HG03045 (cell line): ENCODE results near the gene TGM5.
"Not testable (repeated sequence)": the region's sequence is repeated elsewhere in the genome, so short reads cannot be mapped to it uniquely, and the experiment has no call there.

Source experiments
- ATAC-seq: cut with Tn5 transposase; IDR thresholded peaks from one replicate; pipeline ENCODE4 v1.9.1; 2021; ENCODE audit warnings: mild to moderate bottlenecking, moderate library complexity; ENCODE audit not compliant: unreplicated experiment

The TGM5 gene

DNA sequence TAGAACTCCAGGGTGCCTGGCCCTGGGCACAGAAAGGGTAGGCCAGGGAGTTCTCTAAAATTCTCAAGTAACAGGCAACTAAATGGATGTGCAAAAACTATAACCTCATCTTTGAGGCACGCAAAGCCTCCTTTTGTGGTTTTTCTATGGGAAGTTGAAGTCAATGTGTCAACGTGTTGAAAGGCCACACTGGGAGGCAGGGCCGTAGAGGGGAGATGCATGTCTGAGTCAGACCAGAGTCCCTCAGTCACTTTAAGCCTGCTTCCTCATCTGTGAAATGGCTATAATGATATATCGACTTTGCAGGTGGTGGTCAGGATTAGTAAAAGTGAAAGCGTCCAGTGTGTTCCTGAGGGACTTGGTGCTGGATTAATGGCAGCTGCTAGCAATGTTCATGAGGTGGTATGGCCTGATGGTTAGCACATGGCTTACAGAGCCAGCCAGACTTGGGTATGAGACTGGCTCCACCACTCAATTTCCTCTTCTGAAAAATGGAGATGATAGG, 17.0 kb downstream of the TGM5 start:
- no peak for ATAC-seq

GRCh38 chr15:43249236-43249635, 17.5 kb downstream of the TGM5 start:
- ATAC-seq, result no peak

DNA sequence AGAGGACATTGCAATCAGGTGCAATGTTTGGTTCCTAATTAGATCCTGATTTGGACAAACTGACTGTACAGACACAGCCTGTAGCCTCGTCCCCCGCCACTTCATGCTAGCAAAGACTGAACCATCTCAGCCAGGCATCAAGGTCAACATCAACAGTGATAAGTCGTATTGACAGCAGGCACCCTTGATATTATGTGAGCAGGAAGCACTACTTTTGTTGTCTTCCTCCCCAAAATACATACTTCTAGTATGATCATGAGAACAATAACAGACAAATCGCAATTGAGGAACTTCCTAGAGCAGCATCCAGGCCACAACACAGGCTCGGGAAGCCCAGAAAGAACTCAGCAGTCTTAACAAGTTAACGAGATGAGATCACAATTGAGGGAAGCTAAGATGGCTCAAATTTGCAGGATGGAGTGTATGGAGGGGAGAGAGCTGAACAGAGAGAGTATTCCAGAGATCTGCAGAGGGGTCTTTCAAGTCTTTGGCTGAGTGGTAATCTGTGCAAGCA, 20.4 kb downstream of the TGM5 start:
- ATAC-seq, result no peak

- ATAC-seq, result no peak
These were observed 22.6 kb downstream of the TGM5 start for GRCh38 chr15:43244092-43244491.

DNA sequence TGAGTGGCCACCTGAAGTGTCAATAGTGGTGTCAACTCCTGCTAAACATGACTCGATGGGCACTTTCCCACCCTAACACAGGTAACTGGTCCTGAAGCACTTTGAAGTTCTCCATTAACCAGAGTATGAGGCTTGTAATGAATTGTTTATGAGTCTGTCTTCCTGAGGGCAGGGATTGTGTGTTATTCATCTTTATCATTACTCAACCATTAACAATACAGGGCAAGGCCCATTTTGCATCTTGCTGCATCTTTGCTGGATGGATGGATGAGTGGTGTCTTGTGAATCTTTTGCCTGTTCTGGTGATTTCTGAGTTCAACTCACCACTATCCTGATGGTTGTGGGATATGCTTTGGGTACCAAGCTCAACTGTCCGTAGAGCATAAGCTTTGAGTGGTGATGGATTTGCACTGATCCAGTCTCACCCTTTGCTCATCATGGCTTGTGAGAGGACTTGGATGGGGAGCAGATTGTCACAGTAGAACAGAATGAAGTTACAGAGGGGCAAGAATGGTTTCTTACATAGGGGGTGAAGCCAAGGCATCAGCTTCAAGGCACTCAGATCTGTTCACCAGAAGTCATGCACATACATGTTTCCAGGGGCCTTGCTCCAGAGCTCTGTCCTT, 23.6 kb downstream of the TGM5 start:
- no peak for ATAC-seq

DNA sequence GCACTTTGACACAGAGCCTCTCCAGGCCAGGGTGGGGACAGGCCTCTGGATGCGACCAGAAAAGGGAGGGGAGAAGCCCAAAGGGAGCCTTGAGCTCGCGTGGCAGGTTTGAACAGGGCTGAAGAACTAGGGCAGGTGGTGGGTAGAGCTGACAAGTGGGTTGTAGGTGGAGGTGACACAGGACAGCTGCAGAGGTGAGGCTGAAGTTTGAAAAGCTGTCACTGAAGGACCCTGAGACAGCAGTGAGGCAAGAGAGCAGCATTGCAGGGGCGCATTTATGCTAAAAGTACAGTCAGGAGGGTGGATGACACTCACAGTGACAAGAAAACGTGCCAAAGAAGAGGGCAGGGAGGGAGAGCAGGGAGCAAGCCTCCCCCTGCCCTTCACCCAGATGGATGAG, 24.1 kb downstream of the TGM5 start:
- no peak for ATAC-seq

- no peak for ATAC-seq
These were observed 25.6 kb downstream of the TGM5 start for GRCh38 chr15:43241100-43241499.

DNA sequence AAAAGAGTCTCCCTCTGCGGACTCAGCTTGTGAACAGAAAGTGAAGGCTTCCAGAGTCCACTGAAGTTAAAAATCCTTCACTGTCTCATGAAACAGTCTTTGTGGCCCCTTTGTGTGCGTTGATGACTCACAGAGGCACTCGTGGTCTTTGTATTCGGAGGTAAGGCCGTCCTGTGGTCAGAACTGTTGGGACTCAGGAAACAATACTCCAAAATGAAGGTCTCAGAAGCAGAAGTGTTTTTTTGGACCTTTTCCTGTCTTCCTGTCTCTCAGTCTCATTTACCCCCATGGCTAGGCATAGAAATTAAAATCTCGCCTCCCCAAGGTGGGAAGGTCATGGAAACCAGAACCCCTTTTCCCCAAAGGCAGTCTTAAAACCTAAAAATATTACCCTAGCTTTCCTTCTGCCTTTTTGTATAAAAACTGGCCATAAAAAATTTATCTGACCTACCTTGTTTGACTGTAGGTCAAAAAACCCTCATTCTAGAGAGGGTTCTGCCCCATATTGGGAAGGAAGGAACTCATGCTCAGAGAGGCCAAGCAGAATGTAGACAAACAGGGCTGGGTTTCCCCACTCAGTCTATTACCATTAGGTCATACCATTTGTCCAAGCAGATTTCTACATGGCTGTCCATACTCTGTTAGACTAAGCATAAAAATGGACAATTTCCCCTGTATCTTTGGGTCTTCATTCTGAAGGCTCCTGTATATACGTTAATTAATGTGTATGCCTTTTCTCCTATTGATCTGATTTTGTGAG, 26.8 kb downstream of the TGM5 start:
- no peak for ATAC-seq

GRCh38 chr15:43238671-43239131, 28.0 kb downstream of the TGM5 start:
- no peak for ATAC-seq

DNA sequence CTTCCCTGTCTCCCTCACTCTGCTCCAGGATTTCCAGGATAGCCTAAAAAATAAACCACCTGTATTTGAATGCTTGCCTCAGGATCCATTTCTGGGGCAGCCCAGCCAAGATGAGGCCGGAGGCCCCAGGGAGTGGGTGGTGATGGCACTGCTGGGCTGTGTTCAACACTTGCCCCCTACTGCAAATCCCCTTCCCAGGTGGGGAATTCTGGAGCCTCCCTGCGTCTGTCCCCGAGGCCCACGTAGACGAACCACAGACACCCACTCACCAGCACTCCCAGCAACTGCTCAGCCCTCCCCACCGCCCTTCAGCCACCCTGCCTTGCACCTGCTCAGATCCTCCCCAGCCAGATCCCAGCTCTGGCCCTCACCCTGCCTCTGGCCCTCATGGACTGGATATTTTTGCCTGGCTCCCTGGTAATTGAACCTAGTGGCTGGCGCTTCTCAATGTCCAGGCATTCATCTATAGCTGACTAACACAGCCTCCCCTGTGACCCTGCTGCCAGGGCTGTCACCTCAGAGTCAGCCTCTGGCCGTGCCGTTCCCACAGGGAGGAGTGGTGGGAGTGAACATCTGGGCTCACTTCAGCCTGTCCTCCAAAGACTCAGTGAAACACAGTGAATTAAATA, 28.8 kb downstream of the TGM5 start:
- no peak for ATAC-seq

GRCh38 chr15:43235536-43235935, 31.2 kb downstream of the TGM5 start:
- no peak for ATAC-seq

GRCh38 chr15:43232289-43232874, 34.3 kb downstream of the TGM5 start:
- no peak for ATAC-seq

- no peak for ATAC-seq
These were observed 36.0 kb downstream of the TGM5 start for GRCh38 chr15:43230640-43231115.

DNA sequence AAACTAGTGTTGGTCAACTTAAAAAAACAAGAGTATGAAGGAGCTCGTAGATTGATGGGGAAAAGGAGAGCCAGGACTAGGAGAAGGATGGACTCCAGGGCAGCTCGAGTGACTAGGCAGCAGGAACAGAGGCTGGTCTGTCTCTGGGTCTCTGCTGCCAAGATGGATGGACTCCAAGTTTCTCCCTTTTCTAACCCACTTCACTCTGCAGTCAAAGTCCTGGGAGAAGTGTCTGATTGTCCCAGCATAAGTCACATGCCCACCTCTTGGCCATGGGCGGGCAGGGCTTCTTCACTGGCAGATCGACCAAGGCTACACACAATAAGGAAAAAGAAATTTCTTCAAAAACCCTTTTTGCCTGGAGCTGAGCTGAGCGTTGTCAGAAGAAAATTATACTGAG, 36.8 kb downstream of the TGM5 start:
- no peak for ATAC-seq

DNA sequence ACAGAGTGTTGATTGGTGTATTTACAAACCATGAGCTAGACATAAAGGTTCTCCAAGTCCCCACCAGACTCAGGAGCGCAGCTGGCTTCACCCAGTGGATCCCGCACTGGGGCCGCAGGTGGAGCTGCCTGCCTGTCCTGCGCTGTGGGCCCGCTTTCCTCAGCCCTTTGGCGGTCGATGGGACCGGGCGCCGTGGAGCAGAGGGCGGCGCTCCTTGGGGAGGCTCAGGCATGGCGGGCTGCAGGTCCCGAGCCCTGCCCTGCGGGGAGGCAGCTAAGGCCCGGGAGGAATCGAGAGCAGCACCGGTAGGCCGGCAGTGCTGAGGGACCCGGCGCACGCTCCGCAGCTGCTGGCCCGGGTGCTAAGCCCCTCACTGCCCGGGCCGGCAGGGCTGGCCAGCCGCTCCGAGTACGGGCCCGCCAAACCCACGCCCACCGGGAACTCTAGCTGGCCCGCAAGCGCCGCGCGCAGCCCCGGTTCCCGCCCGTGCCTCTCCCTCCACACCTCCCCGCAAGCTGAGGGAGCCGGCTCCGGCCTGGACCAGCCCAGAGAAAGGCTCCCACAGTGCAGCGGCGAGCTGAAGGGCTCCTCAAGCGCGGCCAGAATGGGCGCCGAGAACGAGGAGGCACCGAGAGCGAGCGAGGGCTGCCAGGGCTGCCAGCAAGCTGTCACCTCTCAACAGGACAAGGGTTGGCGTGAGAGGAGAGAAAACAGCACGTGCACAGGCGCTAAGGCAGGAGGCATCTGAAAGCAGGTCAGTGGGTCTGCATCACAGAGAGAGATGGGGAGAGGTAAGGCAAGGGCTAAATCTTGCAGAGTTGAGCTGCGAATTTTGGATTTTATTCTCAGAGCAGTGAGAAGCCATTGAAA, 40.1 kb downstream of the TGM5 start:
- no peak for ATAC-seq

GRCh38 chr15:43225950-43226255, 40.8 kb downstream of the TGM5 start:
- ATAC-seq, result not testable (repeated sequence)

DNA sequence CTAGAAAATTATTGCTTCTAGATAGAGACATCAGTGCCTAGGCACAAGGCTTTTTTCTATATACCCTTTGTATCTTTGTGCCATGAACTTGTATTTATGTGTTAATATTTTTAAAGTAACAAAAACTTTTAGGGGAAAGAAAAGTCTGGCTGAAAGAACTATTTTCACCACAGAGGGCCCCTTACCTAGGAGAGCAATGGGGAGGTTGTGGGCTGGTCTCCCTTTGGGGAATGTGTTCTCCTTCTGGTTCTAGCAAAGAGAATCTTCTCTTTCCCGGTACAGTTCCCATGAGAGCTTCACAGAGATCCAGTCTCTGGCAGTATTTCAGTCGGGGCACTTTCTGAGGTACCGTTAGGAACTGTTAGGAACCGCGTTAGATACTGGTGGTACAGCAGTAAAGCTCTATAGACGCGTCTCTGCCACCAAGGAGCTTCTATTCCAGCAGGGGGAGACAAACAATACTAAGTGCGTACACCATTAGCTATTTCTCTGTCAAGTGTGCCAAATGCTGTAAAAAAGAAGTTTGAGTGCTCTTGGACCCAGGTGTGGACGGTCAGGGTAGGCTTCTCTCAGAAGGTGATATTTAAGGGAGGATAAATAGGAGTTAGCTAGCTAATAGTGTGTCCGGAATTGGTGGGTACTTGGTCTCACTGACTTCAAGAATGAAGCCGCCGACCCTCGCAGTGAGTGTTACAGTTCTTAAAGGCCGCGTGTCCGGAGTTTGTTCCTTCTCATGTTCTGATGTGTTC, 41.4 kb downstream of the TGM5 start:
- ATAC-seq, result no peak

DNA sequence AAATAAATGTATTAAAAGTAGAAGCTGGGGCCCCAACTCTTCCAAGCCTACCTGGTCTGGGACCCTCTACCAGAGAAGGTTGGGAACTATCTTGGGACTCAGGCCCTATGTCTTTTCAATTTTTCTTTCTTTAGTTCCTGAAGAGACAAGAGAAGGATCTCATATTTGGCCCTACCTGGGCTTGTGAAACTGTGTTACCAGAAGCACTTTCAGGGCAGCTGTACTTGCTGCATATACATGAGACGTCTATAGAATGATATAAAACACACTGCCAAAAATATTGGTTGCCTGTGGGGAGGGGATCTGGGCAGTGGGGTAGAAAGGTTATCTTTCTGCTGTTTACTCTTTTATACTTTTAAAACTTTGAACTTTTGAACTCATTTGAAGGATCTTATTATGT, 45.3 kb downstream of the TGM5 start:
- no peak for ATAC-seq

DNA sequence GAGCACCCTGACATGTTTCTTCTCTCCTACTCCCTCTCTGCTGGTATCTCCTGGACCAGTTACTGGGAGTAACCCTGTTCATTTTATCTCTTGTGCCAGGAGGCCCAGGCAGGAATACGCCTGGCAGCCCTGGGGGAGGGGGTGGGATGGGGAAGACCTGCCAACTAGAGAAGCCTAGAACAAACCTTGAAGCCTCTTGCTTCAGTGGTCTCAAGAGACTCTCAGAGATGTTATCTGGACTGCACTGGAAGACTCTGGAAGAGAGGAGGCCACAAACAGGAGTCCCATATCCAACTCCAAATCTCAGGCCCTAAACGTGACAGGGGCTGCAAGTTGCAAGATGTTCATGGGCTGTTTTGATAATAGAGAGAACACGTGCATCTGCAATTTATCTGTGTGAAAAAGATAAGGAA, 45.7 kb downstream of the TGM5 start, which contains the start of gene EPB42:
Gene EPB42, minus strand, starts transcription at position 28 of the 413 bp plus-strand sequence. CDS start 193 bp downstream, outside the sequence.
- no peak for ATAC-seq
